LNCaP clone FGC (cell line): ENCODE results near the gene BLOC1S4.

ENCODE experiments used
- DNase-seq: peaks from one replicate; pipeline ENCODE4 v3.0.0-alpha.2; 2011; ENCODE audit warnings: low read depth
- H3K4me3 ChIP-seq: 2 replicates; pipeline ENCODE4 v1.5.1; 2011; ENCODE audit warnings: mild to moderate bottlenecking, low read depth, low read length, control low read depth
- TF ChIP-seq, protein P1 (sequence below): IDR thresholded peaks from 2 replicates; pipeline ENCODE4 v1.5.1; 2012; ENCODE audit warnings: mild to moderate bottlenecking; ENCODE audit not compliant: control insufficient read depth, insufficient read depth; ENCODE audit errors: extremely low read depth

BLOC1S4 gene

DNA sequence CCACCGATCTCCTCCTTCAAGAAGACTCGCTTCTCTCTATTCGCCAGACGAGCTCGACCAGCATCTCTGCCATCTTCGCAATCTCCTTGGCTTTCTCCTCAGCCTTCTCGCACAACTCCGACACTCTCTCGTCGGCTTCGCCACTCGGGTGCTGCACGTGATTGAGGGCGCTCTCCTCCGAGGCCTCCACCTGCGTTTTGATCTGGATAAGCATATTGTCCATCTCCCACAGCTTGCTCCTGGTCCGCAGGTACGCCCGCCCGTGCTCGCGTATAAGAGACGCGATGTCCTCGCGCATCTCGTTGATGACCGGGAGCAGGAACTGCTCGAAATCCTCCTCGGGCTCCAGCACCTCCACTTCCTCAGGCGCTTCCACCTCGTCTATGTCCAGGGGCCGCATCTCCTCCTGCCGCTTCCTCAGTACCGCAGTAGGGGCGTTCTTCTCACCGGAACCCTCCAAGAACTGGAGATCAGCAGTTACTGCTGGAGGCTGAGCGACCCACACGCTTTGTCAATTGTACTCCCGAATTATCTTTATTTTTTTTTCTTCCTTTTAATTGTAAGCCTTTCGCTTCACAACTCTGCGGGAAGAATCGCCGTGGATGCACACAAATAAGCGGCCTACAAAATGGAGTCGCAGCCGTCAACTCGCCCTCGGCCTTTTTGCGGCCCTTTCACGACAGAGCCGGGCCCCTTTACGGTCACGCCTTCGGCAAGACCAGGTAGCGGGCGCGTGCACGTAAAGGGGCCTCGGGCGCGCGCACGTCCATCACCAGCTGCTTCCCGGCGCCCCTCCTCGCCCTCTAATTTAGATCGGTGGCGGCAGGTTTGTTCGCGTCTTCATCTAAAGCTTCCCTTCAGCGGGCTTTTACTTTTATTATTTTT is 6.5 kb upstream of the BLOC1S4 start, which contains the start of gene MRFAP1L1:
Gene MRFAP1L1, minus strand, starts transcription at position 636 of the 885 bp plus-strand sequence. Its CDS starts 236 bp downstream, at position 400.
- H3K4me3 ChIP-seq = peak within 1 kb of the TSS; percentile 89
- TF ChIP-seq, protein P1, sequence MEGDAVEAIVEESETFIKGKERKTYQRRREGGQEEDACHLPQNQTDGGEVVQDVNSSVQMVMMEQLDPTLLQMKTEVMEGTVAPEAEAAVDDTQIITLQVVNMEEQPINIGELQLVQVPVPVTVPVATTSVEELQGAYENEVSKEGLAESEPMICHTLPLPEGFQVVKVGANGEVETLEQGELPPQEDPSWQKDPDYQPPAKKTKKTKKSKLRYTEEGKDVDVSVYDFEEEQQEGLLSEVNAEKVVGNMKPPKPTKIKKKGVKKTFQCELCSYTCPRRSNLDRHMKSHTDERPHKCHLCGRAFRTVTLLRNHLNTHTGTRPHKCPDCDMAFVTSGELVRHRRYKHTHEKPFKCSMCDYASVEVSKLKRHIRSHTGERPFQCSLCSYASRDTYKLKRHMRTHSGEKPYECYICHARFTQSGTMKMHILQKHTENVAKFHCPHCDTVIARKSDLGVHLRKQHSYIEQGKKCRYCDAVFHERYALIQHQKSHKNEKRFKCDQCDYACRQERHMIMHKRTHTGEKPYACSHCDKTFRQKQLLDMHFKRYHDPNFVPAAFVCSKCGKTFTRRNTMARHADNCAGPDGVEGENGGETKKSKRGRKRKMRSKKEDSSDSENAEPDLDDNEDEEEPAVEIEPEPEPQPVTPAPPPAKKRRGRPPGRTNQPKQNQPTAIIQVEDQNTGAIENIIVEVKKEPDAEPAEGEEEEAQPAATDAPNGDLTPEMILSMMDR = no peak
- peak; percentile 92 for DNase-seq

DNA sequence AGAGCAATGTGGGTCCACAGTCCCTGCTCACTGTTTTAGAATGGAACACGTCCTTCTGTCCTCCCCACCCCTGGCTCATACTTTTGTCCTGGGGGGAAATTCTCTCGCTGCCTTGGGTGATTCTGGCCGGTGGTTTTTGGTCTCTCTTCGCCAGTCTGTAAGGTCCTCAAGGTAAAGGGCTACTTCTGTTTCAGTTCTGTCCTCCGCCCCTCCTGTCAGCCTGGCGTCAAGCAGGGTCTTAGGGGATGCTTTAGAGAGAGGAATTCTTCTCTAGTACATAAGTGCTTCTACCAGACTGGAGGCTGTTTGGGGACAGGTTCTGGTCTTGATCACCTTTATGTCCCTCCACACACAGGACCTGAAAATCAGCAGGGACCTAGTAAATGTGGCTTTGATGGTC is 5.7 kb upstream of the BLOC1S4 start:
- DNase-seq = no peak
- peak overlapping the region; percentile 89 for H3K4me3 ChIP-seq
- TF ChIP-seq, protein P1 = no peak

DNA sequence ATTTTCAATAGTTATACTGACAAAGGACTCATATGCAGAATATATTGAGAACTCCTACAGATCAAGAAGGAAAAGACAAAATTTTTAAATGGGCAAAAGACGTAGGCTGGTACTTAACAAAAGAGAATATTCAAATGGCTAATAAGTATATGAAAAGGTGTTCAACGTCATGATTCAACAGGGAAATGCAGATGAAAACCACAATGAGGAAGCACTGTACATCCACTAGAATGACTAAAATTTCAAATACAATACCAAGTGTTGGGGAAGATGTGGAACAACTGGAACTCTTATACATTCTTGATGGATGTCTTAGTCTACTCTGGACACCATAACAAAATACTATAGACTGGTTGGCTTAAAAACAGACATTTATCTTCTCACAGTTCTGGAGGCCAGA is 5.0 kb upstream of the BLOC1S4 start:
- H3K4me3 ChIP-seq = no peak overlapping the region
- no peak for DNase-seq
- TF ChIP-seq, protein P1 = no peak

DNA sequence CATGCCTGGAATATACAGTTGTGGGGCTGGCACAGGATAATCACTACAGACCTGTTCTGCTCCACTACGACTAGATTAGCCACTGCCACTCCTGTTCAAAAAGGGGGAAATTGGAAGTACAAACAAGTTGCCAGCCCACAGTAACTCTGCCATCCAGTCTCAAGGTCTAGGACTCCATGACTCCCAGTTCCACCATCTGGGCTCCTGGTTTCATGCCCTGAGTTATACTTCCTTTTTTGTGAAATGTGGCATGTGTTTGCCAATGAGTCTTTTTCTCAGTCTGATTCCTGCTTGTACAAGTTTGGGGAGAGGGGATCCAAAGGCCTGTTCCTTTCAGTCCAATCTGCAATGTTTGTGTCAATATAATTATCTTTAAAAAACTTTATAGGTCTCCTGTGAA is 1.0 kb upstream of the BLOC1S4 start:
- no peak overlapping the region for H3K4me3 ChIP-seq
- TF ChIP-seq, protein P1 = no peak
- DNase-seq = no peak

DNA sequence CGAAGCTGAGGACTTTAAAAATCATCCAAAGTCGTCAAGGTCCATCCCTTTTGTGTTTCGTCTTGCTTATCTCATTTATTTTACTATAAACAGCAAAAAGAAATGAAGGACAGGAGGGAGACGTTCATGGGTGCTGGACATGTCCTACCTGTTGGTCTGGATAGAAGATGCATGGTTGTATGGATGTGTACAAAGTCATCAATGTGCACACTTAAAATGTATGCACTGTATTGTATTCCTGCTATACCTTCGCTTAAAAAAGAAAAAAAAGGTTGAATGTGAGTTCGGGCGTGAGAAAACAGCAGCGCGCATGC is 313 bp upstream of the BLOC1S4 start:
- DNase-seq = no peak
- peak overlapping the region; percentile 84 for H3K4me3 ChIP-seq
- TF ChIP-seq, protein P1 = no peak

DNA sequence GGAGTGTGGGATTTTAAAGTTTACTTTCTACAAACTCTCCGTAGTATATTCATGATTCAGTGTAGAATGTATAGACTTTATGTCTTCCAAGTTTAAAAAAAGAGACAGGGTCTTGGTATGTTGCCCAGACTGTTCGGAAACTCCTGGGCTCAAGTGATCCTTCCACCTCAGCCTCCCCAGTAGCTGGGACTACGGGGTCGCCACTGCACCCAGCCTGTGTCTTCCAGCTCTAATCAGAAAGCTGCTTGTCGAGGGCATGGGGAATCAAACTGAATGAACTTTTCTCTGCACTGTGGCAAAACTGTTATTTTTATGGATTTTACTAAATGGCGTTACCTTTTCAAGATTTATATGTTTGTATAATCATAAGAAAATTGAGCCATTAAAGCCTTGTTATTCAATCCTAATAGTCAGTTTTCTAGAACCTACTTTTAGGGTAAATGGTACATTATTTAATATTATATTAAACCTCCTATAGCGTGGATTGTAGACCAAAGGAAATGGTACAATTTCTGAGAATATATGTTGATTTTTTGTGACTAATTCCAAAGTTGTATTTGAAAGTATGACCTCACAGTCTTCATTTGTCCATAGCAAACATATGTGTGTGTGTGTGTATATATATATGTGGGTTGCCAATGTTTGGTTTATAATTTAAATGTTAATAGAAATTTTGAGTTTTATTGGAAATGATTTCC is 1.1 kb downstream of the BLOC1S4 start:
- DNase-seq = no peak

More for the DNA sequence above, 1.1 kb downstream of the BLOC1S4 start:
- TF ChIP-seq, protein P1 = no peak
- H3K4me3 ChIP-seq = peak overlapping the region; percentile 84
